ENCODE data around the gene TPM1.
A peak's percentile ranks its signal among the peaks of the same experiment; 100 is the strongest.

TPM1 gene

DNA sequence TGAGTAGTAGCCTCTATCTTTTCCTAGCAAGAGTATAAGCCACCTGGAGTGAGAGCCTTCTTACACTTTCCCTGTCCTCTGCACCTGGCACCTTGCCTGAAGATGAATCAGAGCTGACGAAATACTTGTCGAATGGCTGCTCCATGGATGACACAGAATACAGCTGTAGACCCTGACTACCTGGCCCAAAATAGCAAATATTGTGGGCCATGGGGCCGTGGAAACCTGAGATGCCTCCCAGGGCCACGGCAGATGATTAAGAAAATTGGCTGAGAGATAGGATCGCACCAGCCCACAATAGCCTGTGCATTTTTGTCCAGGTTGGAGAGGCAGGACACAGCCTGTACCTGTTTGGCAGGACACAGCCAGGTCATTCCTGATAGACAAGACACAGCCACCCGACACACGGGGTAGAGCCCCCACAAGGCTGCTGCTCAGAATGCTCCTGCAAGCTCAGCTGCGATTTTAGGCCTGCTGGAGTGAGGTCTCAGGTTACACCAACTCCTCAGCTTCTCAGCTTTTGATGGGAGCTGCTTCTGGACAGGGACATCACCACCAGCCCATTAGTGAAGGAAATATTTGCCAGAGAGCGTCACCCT is 22.9 kb upstream of the TPM1 start:
- peaks cover 40% of the 10 kb centered on the region for H3K4me1 ChIP-seq (ENCODE audit: control insufficient read depth, insufficient read depth, low read length)
- no peaks in the 10 kb centered on the region for H3K9me3 ChIP-seq (ENCODE audit: control insufficient read depth, low read length)
- DNase-seq (ENCODE audit: low read depth): peak; percentile 49
- no peaks in the 10 kb centered on the region for H3K36me3 ChIP-seq (ENCODE audit: control insufficient read depth, insufficient read depth, low read length, severe bottlenecking)
- H3K27me3 ChIP-seq (replicated peaks; ENCODE audit: control insufficient read depth, insufficient read depth, low read length): no peaks in the 10 kb centered on the region
- no peak overlapping the region for H3K9ac ChIP-seq (ENCODE audit: low read length)
- H3K4me3 ChIP-seq (ENCODE audit: low read length): no peak overlapping the region

- no peak overlapping the region for H3K4me3 ChIP-seq (ENCODE audit: low read length)
- no peaks in the 10 kb centered on the region for H3K36me3 ChIP-seq (ENCODE audit: control insufficient read depth, insufficient read depth, low read length, severe bottlenecking)
- no peaks in the 10 kb centered on the region for H3K9me3 ChIP-seq (ENCODE audit: control insufficient read depth, low read length)
- H3K9ac ChIP-seq (ENCODE audit: low read length): no peak overlapping the region
- peaks cover 35% of the 10 kb centered on the region for H3K4me1 ChIP-seq (ENCODE audit: control insufficient read depth, insufficient read depth, low read length)
- no peaks in the 10 kb centered on the region for H3K27me3 ChIP-seq (replicated peaks; ENCODE audit: control insufficient read depth, insufficient read depth, low read length)
- no peak for DNase-seq (ENCODE audit: low read depth)
Measured at GRCh38 chr15:63020128-63020527, 22.4 kb upstream of the TPM1 start.

DNA sequence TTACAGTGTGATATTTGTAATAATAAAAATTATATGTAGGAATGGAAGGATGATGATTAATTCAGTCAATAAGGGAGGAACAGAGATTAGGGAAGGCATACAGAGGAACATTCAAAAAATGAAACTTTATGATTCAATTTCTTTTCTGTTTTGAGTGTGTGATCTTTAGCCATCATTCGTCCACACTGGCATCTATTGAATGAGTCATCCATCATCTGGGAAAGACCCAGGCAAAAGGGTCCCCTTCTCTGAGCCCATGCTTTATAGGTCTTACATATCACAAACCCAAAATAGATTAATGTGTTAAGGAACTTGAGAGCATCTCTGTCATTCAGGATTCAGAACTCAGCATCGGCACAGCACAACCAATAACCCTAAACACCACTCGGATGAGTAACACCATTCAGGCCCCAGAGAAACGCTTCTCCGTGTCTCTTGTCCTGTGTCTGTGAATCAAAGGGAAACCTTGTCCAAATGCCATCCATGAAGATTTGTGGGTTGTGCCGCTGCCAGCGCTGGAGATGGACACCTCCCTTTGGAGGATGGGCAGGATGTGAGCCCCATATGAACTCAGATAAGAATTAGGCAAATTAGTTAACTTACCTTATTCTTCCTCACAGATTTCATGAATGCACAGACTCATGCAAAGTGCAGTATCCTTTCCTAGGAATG is 21.7 kb upstream of the TPM1 start:
- no peak for DNase-seq (ENCODE audit: low read depth)
- Histone ChIP-seq H3K9ac (ENCODE audit: low read length) (no peak overlapping the region), H3K27me3 (replicated peaks; ENCODE audit: control insufficient read depth, insufficient read depth, low read length) (no peaks in the 10 kb centered on the region), H3K4me1 (ENCODE audit: control insufficient read depth, insufficient read depth, low read length) (peaks cover 27% of the 10 kb centered on the region), H3K36me3 (ENCODE audit: control insufficient read depth, insufficient read depth, low read length, severe bottlenecking) (no peaks in the 10 kb centered on the region), H3K4me3 (ENCODE audit: low read length) (no peak overlapping the region), H3K9me3 (ENCODE audit: control insufficient read depth, low read length) (no peaks in the 10 kb centered on the region)

- H3K4me3 ChIP-seq (ENCODE audit: low read length): no peak overlapping the region
- no peak for DNase-seq (ENCODE audit: low read depth)
- H3K9me3 ChIP-seq (ENCODE audit: control insufficient read depth, low read length): no peaks in the 10 kb centered on the region
- H3K27me3 ChIP-seq (replicated peaks; ENCODE audit: control insufficient read depth, insufficient read depth, low read length): no peaks in the 10 kb centered on the region
- H3K9ac ChIP-seq (ENCODE audit: low read length): no peak overlapping the region
- no peaks in the 10 kb centered on the region for H3K36me3 ChIP-seq (ENCODE audit: control insufficient read depth, insufficient read depth, low read length, severe bottlenecking)
- H3K4me1 ChIP-seq (ENCODE audit: control insufficient read depth, insufficient read depth, low read length): peaks cover 24% of the 10 kb centered on the region
Measured at GRCh38 chr15:63022181-63022580, 20.4 kb upstream of the TPM1 start.

- no peak for DNase-seq (ENCODE audit: low read depth)
- Histone ChIP-seq H3K36me3 (ENCODE audit: control insufficient read depth, insufficient read depth, low read length, severe bottlenecking) (no peaks in the 10 kb centered on the region), H3K4me3 (ENCODE audit: low read length) (no peak overlapping the region), H3K9ac (ENCODE audit: low read length) (no peak overlapping the region), H3K27me3 (replicated peaks; ENCODE audit: control insufficient read depth, insufficient read depth, low read length) (no peaks in the 10 kb centered on the region), H3K9me3 (ENCODE audit: control insufficient read depth, low read length) (no peaks in the 10 kb centered on the region), H3K4me1 (ENCODE audit: control insufficient read depth, insufficient read depth, low read length) (peaks cover 24% of the 10 kb centered on the region)
Measured at GRCh38 chr15:63022663-63023062, 19.9 kb upstream of the TPM1 start.

DNA sequence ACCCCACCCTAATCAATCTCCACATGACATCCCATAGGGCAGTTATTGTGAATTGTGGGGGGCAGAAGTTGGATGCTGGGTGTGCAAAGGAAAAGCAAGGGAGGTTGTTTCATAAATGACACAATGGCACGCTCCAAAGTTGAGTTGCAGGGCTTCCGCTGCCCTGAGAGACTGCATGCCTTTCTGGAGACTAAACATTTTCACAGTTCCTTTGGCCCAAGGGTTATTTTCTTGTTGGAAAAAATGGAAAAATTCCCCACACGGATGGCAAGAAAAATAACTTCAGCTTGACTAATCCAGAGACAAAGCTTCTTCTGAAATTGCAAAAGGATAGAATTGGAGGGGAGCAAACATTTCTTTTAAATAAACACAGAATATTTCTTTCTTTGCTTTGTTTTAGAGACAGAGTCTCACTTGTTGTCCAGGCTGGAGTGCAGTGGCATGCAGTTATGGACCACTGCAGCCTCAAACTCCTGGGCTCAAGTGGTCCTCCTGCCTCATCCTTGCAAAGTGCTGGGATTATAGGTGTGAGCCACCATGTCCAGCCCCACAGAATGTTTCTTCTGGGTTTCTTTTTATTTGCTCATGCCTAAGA is 19.1 kb upstream of the TPM1 start:
- DNase-seq (ENCODE audit: low read depth): peak; percentile 91
- peaks cover 24% of the 10 kb centered on the region for H3K4me1 ChIP-seq (ENCODE audit: control insufficient read depth, insufficient read depth, low read length)

DNA sequence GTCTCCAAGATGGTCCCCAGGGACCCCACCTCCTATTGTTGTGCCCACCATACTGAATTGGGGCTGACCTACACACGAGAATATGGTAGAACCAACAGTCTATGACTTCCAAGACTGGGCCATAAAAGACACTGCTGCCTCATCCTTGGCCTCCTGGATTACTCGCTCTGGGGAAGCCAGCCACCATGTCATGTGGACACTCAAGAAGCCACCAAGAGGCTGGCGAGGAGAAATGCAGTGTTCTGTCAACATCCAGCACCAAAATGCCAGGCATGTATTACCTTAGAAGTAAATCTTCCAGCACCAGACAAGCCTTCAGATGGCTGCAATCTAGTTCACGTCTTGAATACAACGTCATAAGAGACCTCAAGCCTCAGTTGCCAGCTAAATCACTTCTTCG is 17.1 kb upstream of the TPM1 start:
- no peak for DNase-seq (ENCODE audit: low read depth)
- H3K9me3 ChIP-seq (ENCODE audit: control insufficient read depth, low read length): no peaks in the 10 kb centered on the region
- H3K4me1 ChIP-seq (ENCODE audit: control insufficient read depth, insufficient read depth, low read length): peaks cover 22% of the 10 kb centered on the region
- H3K9ac ChIP-seq (ENCODE audit: low read length): no peak overlapping the region
- no peaks in the 10 kb centered on the region for H3K36me3 ChIP-seq (ENCODE audit: control insufficient read depth, insufficient read depth, low read length, severe bottlenecking)
- no peak overlapping the region for H3K4me3 ChIP-seq (ENCODE audit: low read length)
- H3K27me3 ChIP-seq (replicated peaks; ENCODE audit: control insufficient read depth, insufficient read depth, low read length): no peaks in the 10 kb centered on the region

More for the DNA sequence above, 19.1 kb upstream of the TPM1 start:
- H3K4me3 ChIP-seq (ENCODE audit: low read length): no peak overlapping the region
- no peaks in the 10 kb centered on the region for H3K27me3 ChIP-seq (replicated peaks; ENCODE audit: control insufficient read depth, insufficient read depth, low read length)
- peak overlapping the region; percentile 53 for H3K9ac ChIP-seq (ENCODE audit: low read length)
- no peaks in the 10 kb centered on the region for H3K9me3 ChIP-seq (ENCODE audit: control insufficient read depth, low read length)
- H3K36me3 ChIP-seq (ENCODE audit: control insufficient read depth, insufficient read depth, low read length, severe bottlenecking): no peaks in the 10 kb centered on the region

DNA sequence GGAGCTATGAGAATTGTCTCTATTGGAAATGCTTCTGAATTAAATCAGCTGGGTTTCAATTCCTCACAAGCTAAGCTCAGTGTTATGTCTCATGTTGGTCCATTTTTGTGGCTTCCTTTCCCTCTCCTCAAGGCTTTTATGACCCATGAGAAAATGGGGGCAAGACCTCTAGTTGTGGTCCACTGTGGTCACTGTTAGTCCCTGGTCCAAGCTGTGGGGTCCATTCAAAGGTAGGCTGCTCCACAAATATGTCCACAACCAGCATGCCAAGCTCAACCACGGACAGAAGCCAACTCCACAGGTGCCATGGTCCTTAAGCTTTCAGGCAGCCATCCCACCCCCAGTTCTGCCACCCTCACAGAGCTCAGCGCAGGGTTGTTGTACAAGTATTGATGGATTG is 14.9 kb upstream of the TPM1 start:
- Histone ChIP-seq H3K27me3 (replicated peaks; ENCODE audit: control insufficient read depth, insufficient read depth, low read length) (no peaks in the 10 kb centered on the region), H3K36me3 (ENCODE audit: control insufficient read depth, insufficient read depth, low read length, severe bottlenecking) (no peaks in the 10 kb centered on the region), H3K9ac (ENCODE audit: low read length) (no peak overlapping the region), H3K9me3 (ENCODE audit: control insufficient read depth, low read length) (no peaks in the 10 kb centered on the region), H3K4me3 (ENCODE audit: low read length) (no peak overlapping the region), H3K4me1 (ENCODE audit: control insufficient read depth, insufficient read depth, low read length) (peaks cover 23% of the 10 kb centered on the region)
- DNase-seq (ENCODE audit: low read depth): no peak

- Histone ChIP-seq H3K9ac (ENCODE audit: low read length) (no peak overlapping the region), H3K4me3 (ENCODE audit: low read length) (no peak overlapping the region), H3K4me1 (ENCODE audit: control insufficient read depth, insufficient read depth, low read length) (peaks cover 13% of the 10 kb centered on the region), H3K27me3 (replicated peaks; ENCODE audit: control insufficient read depth, insufficient read depth, low read length) (no peaks in the 10 kb centered on the region), H3K9me3 (ENCODE audit: control insufficient read depth, low read length) (no peaks in the 10 kb centered on the region), H3K36me3 (ENCODE audit: control insufficient read depth, insufficient read depth, low read length, severe bottlenecking) (no peaks in the 10 kb centered on the region)
- DNase-seq (ENCODE audit: low read depth): no peak
Measured at GRCh38 chr15:63028442-63029110, 14.0 kb upstream of the TPM1 start.

GRCh38 chr15:63029676-63030075 is 12.9 kb upstream of the TPM1 start:
- H3K4me3 ChIP-seq (ENCODE audit: low read length): no peak overlapping the region
- H3K27me3 ChIP-seq (replicated peaks; ENCODE audit: control insufficient read depth, insufficient read depth, low read length): no peaks in the 10 kb centered on the region
- H3K4me1 ChIP-seq (ENCODE audit: control insufficient read depth, insufficient read depth, low read length): peaks cover 8% of the 10 kb centered on the region
- H3K36me3 ChIP-seq (ENCODE audit: control insufficient read depth, insufficient read depth, low read length, severe bottlenecking): no peaks in the 10 kb centered on the region
- no peaks in the 10 kb centered on the region for H3K9me3 ChIP-seq (ENCODE audit: control insufficient read depth, low read length)
- DNase-seq (ENCODE audit: low read depth): no peak
- H3K9ac ChIP-seq (ENCODE audit: low read length): no peak overlapping the region

- peak overlapping the region; percentile 21 for H3K4me3 ChIP-seq (ENCODE audit: low read length)
- no peaks in the 10 kb centered on the region for H3K36me3 ChIP-seq (ENCODE audit: control insufficient read depth, insufficient read depth, low read length, severe bottlenecking)
- H3K9me3 ChIP-seq (ENCODE audit: control insufficient read depth, low read length): no peaks in the 10 kb centered on the region
- H3K9ac ChIP-seq (ENCODE audit: low read length): no peak overlapping the region
- H3K27me3 ChIP-seq (replicated peaks; ENCODE audit: control insufficient read depth, insufficient read depth, low read length): no peaks in the 10 kb centered on the region
- H3K4me1 ChIP-seq (ENCODE audit: control insufficient read depth, insufficient read depth, low read length): peaks cover 8% of the 10 kb centered on the region
- DNase-seq (ENCODE audit: low read depth): no peak
Measured at GRCh38 chr15:63030101-63030551, 12.4 kb upstream of the TPM1 start.
